ENCODE results near the gene BLMH. TPM values are rescaled to one million over a fixed set of nuclear protein-coding genes. Genes with fewer than 3 reads are reported as not detected.

BLMH gene
- total and polyA plus RNA-seq, 10 of the 15 experiments (the other 5 are each of a cell fraction or from before 2014, with no cell fraction given), result 16.1 to 63.9 (median 54.0) TPM

- no peaks in the 10 kb centered on the region for H3K79me2 ChIP-seq (ENCODE audit: control insufficient read depth, insufficient read depth, low read length)
- BruUV-seq (replicated peaks), result no TSS peak
- ChIA-PET RAD21 (ENCODE audit: unreplicated experiment) (no interaction called here), SMC1A (ENCODE audit: uncharacterized antibody, unreplicated experiment) (interaction anchor here (0.6 to 3.2 kb wide), 9 partner anchors 8 to 216 kb away, joined by 3 to 10 read pairs (median 3); partner anchors contain the start of gene TMIGD1), CTCF (interaction anchor here (1.0 to 1.4 kb wide), 2 partner anchors 21 to 37 kb away, joined by 3 read pairs; no protein-coding TSS in a partner anchor), POLR2A (interaction anchor here (0.7 to 1.0 kb wide), 2 partner anchors 11 to 12 kb away, joined by 4 read pairs; no protein-coding TSS in a partner anchor)
- H3K9ac ChIP-seq (ENCODE audit: control insufficient read depth, insufficient read depth, low read length), result no peak overlapping the region
- no peak overlapping the region for H3K27ac ChIP-seq (ENCODE audit: control insufficient read depth, insufficient read depth)
- H3K4me1 ChIP-seq (ENCODE audit: control insufficient read depth, insufficient read depth, low read length), result no peaks in the 10 kb centered on the region
- H3K27me3 ChIP-seq (replicated peaks in 1 of 2; ENCODE audit: control insufficient read depth in 2 of 2, insufficient read depth in 2 of 2, low read length in 1 of 2), result no peaks in the 10 kb centered on the region; a peak in 1 of 4 replicates
- DNase-seq (ENCODE audit: low read depth, low spot score) (no peak), ATAC-seq (no peak), FAIRE-seq (no peak)
- no peak overlapping the region for H3K4me3 ChIP-seq
- no peak for TF ChIP-seq HDAC6 (IDR thresholded peaks at IDR 0.05; ENCODE audit: unreplicated experiment)
- no peak for TF ChIP-seq ZNF274 (IDR thresholded peaks at IDR 0.05; ENCODE audit: insufficient read depth, insufficient read length)
- TF ChIP-seq STAT1 (conservative IDR thresholded peaks at IDR 0.05), result no peak
- TF ChIP-seq TARDBP (IDR thresholded peaks at IDR 0.05; ENCODE audit: borderline replicate concordance), result no peak
- no peak for TF ChIP-seq MTA2 (IDR thresholded peaks at IDR 0.05; ENCODE audit: low read depth)
- TF ChIP-seq PKNOX1 (IDR thresholded peaks at IDR 0.05), result no peak
- TF ChIP-seq TAF1 (IDR thresholded peaks at IDR 0.05; ENCODE audit: borderline replicate concordance, low read depth, low read length), result no peak
- no peak for TF ChIP-seq IRF4 (IDR thresholded peaks at IDR 0.05; ENCODE audit: low read depth, low read length)
- TF ChIP-seq CHD1 (IDR thresholded peaks at IDR 0.05; ENCODE audit: low read depth, low read length), result no peak
- TF ChIP-seq USF1 (IDR thresholded peaks at IDR 0.05; ENCODE audit: borderline replicate concordance, extremely low read length, insufficient read depth, low read depth, low read length), result no peak
- TF ChIP-seq RFX5 (IDR thresholded peaks at IDR 0.05; ENCODE audit: low read depth, low read length), result no peak
- no peak for TF ChIP-seq NFIC (IDR thresholded peaks at IDR 0.05; ENCODE audit: low read depth, low read length)
- no peak for TF ChIP-seq PAX5 (IDR thresholded peaks at IDR 0.05; ENCODE audit: borderline replicate concordance, low read depth, low read length)
- TF ChIP-seq REST (IDR thresholded peaks at IDR 0.05; ENCODE audit: low read depth, low read length), result no peak
- no peaks in the 10 kb centered on the region for H4K20me1 ChIP-seq (ENCODE audit: control insufficient read depth, insufficient read depth)
- no peaks in the 10 kb centered on the region for H3K9me3 ChIP-seq (replicated peaks; ENCODE audit: control insufficient read depth, insufficient read depth, low read length)
- H3K4me2 ChIP-seq (ENCODE audit: control insufficient read depth, insufficient read depth), result no peak overlapping the region
- intact Hi-C loops (cut with micrococcal nuclease; ENCODE audit: unreplicated experiment), result no loop called here
- 0% methylated on average over 2 of the region's 2 CpGs for WGBS (ENCODE audit: insufficient coverage, insufficient replicate concordance, low lambda C conversion rate, missing lambda C conversion rate)
- no peak overlapping the region for H2AFZ ChIP-seq (ENCODE audit: control insufficient read depth, low read depth, low read length)
- in situ Hi-C loops (cut with MboI), result no loop called here
- H3K36me3 ChIP-seq (ENCODE audit: control insufficient read depth in 2 of 2, insufficient read depth in 2 of 2, low read length in 1 of 2), result no peaks in the 10 kb centered on the region
Observed at GRCh38 chr17:30315106-30315505, 23.4 kb upstream of the BLMH start.

Measured in GM12878 (cell line).